Measurements from ENCODE around the gene PERM1.

Gene PERM1

DNA sequence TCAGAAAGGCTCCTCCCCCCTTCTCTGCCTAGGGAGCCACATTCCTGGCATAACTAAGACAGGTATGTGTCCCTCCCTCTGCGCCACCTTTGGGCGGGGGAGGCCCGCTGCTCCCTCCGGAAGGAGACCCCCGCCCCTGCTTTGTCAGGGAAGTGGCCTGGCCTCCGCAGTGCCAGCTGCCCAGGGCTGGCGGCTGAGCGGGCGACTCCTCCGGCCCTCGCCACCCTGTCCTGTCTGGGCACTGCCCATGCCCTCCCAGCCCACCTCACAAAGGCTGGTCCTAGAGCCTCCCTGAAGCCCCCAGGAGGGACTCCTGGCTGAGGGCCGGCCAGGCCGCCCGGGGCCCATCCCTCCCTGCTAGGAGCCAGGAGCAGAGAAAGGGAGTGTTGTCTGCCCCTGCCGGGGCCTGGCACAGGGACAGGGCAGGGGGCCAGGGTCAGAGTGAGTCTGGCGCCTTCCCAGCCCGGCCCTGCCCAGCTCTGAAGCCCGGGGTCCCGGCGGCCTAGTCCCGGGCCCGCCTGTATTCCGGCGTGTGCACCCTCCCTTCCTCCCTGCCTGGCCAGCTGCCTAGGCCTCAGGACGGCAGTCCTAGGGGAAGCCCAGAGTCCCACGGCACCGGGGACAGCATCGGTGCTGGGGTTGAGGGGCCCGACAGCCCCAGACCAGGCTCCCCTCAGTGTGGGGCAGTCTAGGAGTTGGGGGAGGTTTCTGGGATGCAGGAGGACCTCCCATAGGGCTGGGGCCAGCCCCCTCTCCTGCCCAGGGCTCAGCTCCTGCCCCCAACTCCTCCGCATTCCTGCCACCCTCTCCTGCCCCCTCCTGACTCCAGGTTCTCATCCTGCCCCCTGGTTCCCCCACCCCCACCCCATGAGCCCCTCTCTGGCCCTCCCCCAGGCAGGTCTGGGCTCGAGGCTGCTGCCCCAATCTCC is 43.1 kb upstream of the PERM1 start:
- no peak for DNase-seq (ENCODE audit: extremely low spot score)

DNA sequence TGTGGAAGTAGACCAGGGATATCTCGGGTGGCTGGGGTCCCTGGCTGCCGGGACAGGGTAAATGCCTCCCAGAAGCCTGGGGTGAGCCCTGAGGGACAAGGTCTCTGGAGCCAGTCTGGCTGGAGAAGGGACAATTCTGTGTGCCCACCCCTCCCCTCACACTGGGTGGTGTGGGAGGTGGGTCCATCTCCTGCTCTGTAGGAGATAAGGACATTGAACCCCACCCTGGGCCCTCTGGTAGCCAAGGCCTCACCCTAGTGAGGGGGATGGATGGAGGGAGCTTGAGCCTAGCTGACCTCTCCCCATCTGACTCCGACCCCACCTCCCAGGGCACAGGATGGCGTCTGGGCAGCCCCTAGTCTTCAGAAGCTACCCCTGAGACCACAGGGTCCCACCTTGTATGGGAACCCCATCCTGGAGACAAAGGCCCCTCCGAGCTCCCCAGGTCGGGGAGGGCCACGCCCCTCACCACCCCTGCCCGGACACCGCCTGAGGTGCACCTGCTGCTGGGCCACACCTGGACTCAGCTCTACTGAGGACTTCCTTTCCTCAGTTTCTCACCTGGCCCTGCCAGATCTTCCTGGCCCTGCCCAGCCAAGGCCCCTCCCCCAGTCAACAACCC is 42.4 kb upstream of the PERM1 start:
- CTCF ChIA-PET: interaction anchor here (0.8 to 2.9 kb wide), 7 partner anchors 8 to 40 kb away, joined by 3 to 9 read pairs (median 3); no protein-coding TSS in a partner anchor
- TF ChIP-seq, protein P1, sequence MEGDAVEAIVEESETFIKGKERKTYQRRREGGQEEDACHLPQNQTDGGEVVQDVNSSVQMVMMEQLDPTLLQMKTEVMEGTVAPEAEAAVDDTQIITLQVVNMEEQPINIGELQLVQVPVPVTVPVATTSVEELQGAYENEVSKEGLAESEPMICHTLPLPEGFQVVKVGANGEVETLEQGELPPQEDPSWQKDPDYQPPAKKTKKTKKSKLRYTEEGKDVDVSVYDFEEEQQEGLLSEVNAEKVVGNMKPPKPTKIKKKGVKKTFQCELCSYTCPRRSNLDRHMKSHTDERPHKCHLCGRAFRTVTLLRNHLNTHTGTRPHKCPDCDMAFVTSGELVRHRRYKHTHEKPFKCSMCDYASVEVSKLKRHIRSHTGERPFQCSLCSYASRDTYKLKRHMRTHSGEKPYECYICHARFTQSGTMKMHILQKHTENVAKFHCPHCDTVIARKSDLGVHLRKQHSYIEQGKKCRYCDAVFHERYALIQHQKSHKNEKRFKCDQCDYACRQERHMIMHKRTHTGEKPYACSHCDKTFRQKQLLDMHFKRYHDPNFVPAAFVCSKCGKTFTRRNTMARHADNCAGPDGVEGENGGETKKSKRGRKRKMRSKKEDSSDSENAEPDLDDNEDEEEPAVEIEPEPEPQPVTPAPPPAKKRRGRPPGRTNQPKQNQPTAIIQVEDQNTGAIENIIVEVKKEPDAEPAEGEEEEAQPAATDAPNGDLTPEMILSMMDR (IDR thresholded peaks at IDR 0.05; ENCODE audit: control extremely low read depth, extremely low read depth, low read depth, missing control alignments): no peak
- POLR2A ChIA-PET: interaction anchor here (1.0 kb wide), 1 partner anchor 10 kb away, joined by 3 read pairs; no protein-coding TSS in a partner anchor
- DNase-seq (ENCODE audit: extremely low spot score): no peak

More for the DNA sequence above, 43.1 kb upstream of the PERM1 start:
- ChIA-PET POLR2A (no interaction called here), CTCF (interaction anchor here (1.1 to 2.9 kb wide), 4 partner anchors 7 to 39 kb away, joined by 3 to 9 read pairs (median 4); no protein-coding TSS in a partner anchor)
- TF ChIP-seq, protein P1 (IDR thresholded peaks at IDR 0.05; ENCODE audit: control extremely low read depth, extremely low read depth, low read depth, missing control alignments): no peak

- TF ChIP-seq, protein P1 (IDR thresholded peaks at IDR 0.05; ENCODE audit: control extremely low read depth, extremely low read depth, low read depth, missing control alignments): no peak
- CTCF ChIA-PET: interaction anchor here (0.8 to 3.3 kb wide), 7 partner anchors 9 to 40 kb away, joined by 3 to 26 read pairs (median 4); no protein-coding TSS in a partner anchor
- DNase-seq (ENCODE audit: extremely low spot score): no peak
- POLR2A ChIA-PET: interaction anchor here (1.0 kb wide), 1 partner anchor 9 kb away, joined by 3 read pairs; no protein-coding TSS in a partner anchor
Observed at GRCh38 chr1:1023700-1024099, 41.8 kb upstream of the PERM1 start.

DNA sequence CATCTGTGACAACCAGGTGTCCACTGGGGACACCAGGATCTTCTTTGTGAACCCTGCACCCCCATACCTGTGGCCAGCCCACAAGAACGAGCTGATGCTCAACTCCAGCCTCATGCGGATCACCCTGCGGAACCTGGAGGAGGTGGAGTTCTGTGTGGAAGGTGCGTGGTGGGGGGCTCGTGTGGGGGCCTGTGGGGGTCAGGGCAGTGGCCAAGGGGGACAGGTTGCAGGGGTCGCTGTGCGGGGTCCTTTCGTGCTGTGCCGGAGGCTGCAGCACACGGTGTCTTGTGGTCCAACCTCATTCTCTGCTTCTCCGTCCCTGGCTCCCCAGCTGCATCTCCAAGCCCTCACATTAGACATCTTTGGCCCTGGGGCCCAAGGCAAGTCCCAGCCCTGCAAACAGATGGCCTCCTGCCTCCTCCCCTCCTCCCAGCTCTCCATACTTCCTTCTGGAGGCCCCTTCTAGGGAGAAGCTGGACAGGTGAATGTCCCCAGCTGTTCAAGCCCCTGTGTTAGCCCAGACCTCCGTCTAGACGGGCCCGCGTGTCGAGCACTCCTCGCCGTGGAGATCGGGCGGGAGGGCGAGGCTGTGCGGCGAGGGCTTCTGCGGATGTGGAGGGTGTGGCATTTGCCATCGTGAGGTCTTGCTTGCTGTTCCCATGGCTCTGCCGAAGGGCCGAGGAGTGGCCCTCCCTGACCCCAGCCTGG is 40.6 kb upstream of the PERM1 start:
- POLR2A ChIA-PET: no interaction called here
- CTCF ChIA-PET: interaction anchor here (1.1 to 3.3 kb wide), 3 partner anchors 10 to 20 kb away, joined by 4 to 26 read pairs (median 9); no protein-coding TSS in a partner anchor
- DNase-seq (ENCODE audit: extremely low spot score): no peak
- TF ChIP-seq, protein P1 (IDR thresholded peaks at IDR 0.05; ENCODE audit: control extremely low read depth, extremely low read depth, low read depth, missing control alignments): no peak

- DNase-seq (ENCODE audit: extremely low spot score): no peak
- ChIA-PET POLR2A (no interaction called here), CTCF (interaction anchor here (1.1 to 3.3 kb wide), 3 partner anchors 10 to 37 kb away, joined by 4 to 26 read pairs (median 4); no protein-coding TSS in a partner anchor)
- TF ChIP-seq, protein P1 (IDR thresholded peaks at IDR 0.05; ENCODE audit: control extremely low read depth, extremely low read depth, low read depth, missing control alignments): no peak
Observed at GRCh38 chr1:1021920-1022259, 40.0 kb upstream of the PERM1 start.
